H1 (cell line): ENCODE data around the gene AP2A1. TPM values are rescaled to one million over a fixed set of nuclear protein-coding genes. Genes with fewer than 3 reads are reported as not detected.

Source experiments
- CTCF ChIA-PET: fragments of 300-600 bp; sonication (Branson Sonifier 250); formaldehyde crosslinking; loops from one replicate; lab custom pipeline; 2021; ENCODE audit not compliant: partially characterized antibody; lab: Charles Lee
- POLR2A ChIA-PET: fragments of 300-600 bp; sonication (Branson Sonifier 250); formaldehyde crosslinking; loops from one replicate; lab custom pipeline; 2021; ENCODE audit warnings: inconsistent platforms; ENCODE audit not compliant: partially characterized antibody; lab: Charles Lee
- DNase-seq, 2 experiments: peaks; one replicate each; pipeline versions ENCODE4 v3.0.0 to v3.0.0-alpha.2; 2010 to 2022; ENCODE audit warnings: low spot score in 2 of 2, low read depth in 1 of 2, mixed read lengths in 1 of 2
- FAIRE-seq: peaks from 2 replicates; lab custom pipeline; 2011; peaks lifted over from hg19 to GRCh38; lab: Jason Lieb, UNC
- H2AFZ ChIP-seq: 2 replicates; pipeline ENCODE4 v1.8.1; 2012; ENCODE audit warnings: low read length, inconsistent platforms
- H2AK5ac ChIP-seq: 2 replicates; pipeline ENCODE4 v1.6.1; 2013; ENCODE audit warnings: low read depth, low read length
- H2BK120ac ChIP-seq: replicated peaks from 2 replicates; pipeline ENCODE3; 2013; ENCODE audit warnings: low read depth, low read length, inconsistent platforms
- H2BK12ac ChIP-seq: 2 replicates; pipeline ENCODE4 v1.6.1; 2013; ENCODE audit warnings: low read depth, low read length
- H2BK15ac ChIP-seq: 2 replicates; pipeline ENCODE4 v1.6.1; 2013; ENCODE audit warnings: low read length
- H2BK20ac ChIP-seq: 2 replicates; pipeline ENCODE4 v1.6.1; 2013; ENCODE audit warnings: low read length
- H2BK5ac ChIP-seq: 2 replicates; pipeline ENCODE4 v1.6.1; 2013; ENCODE audit warnings: low read depth, low read length
- H3K14ac ChIP-seq: 2 replicates; pipeline ENCODE4 v1.6.1; 2013; ENCODE audit warnings: inconsistent platforms; ENCODE audit not compliant: insufficient read length
- H3K18ac ChIP-seq: 2 replicates; pipeline ENCODE4 v1.6.1; 2013; ENCODE audit warnings: low read length; ENCODE audit errors: extremely low read depth
- H3K23ac ChIP-seq: 2 replicates; pipeline ENCODE4 v1.6.1; 2013; ENCODE audit warnings: inconsistent platforms; ENCODE audit not compliant: insufficient read length
- H3K23me2 ChIP-seq: 2 replicates; pipeline ENCODE4 v1.6.1; 2013; ENCODE audit warnings: low read depth, low read length
- H3K27ac ChIP-seq: 2 replicates; pipeline ENCODE4 v1.6.1; 2011; ENCODE audit warnings: low read depth, low read length, inconsistent platforms
- H3K27me3 ChIP-seq, 4 experiments: replicated peaks in 1 of 4; 1 replicate in 1 of 4; 2 replicates in 3 of 4; pipeline versions ENCODE4 v1.6.1 to v1.8.1; 2011 to 2013; ENCODE audit warnings: low read length in 3 of 4, mild to moderate bottlenecking in 3 of 4, inconsistent platforms in 2 of 4, mixed read lengths in 2 of 4, moderate library complexity in 1 of 4; ENCODE audit not compliant: control insufficient read depth in 3 of 4, insufficient read depth in 3 of 4; ENCODE audit errors: extremely low read depth in 1 of 4
- H3K36me3 ChIP-seq, 4 experiments: 2 replicates each; pipeline versions ENCODE4 v1.6.1 to v1.8.1; 2011 to 2013; ENCODE audit warnings: mild to moderate bottlenecking in 4 of 4, low read length in 3 of 4, moderate library complexity in 2 of 4, control low read depth in 1 of 4, inconsistent platforms in 1 of 4; ENCODE audit not compliant: insufficient read depth in 4 of 4, control insufficient read depth in 2 of 4
- H3K4ac ChIP-seq: replicated peaks from 2 replicates; pipeline ENCODE3; 2013; ENCODE audit warnings: low read length, low read depth, mixed read lengths, inconsistent platforms; ENCODE audit not compliant: insufficient read length
- H3K4me1 ChIP-seq, 4 experiments: replicated peaks in 1 of 4; 1 replicate in 1 of 4; 2 replicates in 3 of 4; pipeline versions ENCODE4 v1.6.1 to v1.8.1; 2011 to 2013; ENCODE audit warnings: low read length in 3 of 4, inconsistent platforms in 2 of 4, mixed read lengths in 1 of 4; ENCODE audit not compliant: insufficient read depth in 4 of 4, control insufficient read depth in 3 of 4
- H3K4me2 ChIP-seq, 2 experiments: 2 replicates each; pipeline versions ENCODE4 v1.6.1 to v1.8.1; 2011 to 2013; ENCODE audit warnings: low read depth in 2 of 2, low read length in 2 of 2, control low read depth in 1 of 2, inconsistent platforms in 1 of 2, mild to moderate bottlenecking in 1 of 2; ENCODE audit not compliant: insufficient read depth in 1 of 2
- H3K4me3 ChIP-seq, 4 experiments: fragments of 200-600, 300-600 bp in 1 of 4; sonication (generic), shearing (Covaris generic), sonication (Bioruptor Twin) in 1 of 4; 2 replicates each; pipeline versions ENCODE4 v1.5.1 to v1.8.1; 2011 to 2016; ENCODE audit warnings: low read length in 4 of 4, low read depth in 3 of 4, control low read depth in 2 of 4, inconsistent platforms in 2 of 4, mild to moderate bottlenecking in 2 of 4, mixed read lengths in 1 of 4, moderate library complexity in 1 of 4; ENCODE audit not compliant: insufficient read depth in 2 of 4; ENCODE audit errors: extremely low read depth in 1 of 4
- H3K56ac ChIP-seq: replicated peaks from 2 replicates; pipeline ENCODE3; 2013; ENCODE audit warnings: low read depth, mild to moderate bottlenecking, mixed read lengths, low read length, inconsistent platforms; ENCODE audit not compliant: insufficient read length
- H3K79me1 ChIP-seq: 2 replicates; pipeline ENCODE4 v1.6.1; 2013; ENCODE audit warnings: low read depth, low read length, control low read depth
- H3K79me2 ChIP-seq, 2 experiments: 2 replicates each; pipeline versions ENCODE4 v1.6.1 to v1.8.1; 2012 to 2013; ENCODE audit warnings: low read length in 2 of 2, mild to moderate bottlenecking in 2 of 2, inconsistent platforms in 1 of 2; ENCODE audit not compliant: insufficient read depth in 2 of 2, control insufficient read depth in 1 of 2
- H3K9ac ChIP-seq, 4 experiments: replicated peaks in 1 of 4; 1 replicate in 1 of 4; 2 replicates in 3 of 4; pipeline versions ENCODE4 v1.6.1 to v1.8.1; 2011 to 2013; ENCODE audit warnings: low read depth in 3 of 4, low read length in 3 of 4, control low read depth in 2 of 4, mild to moderate bottlenecking in 2 of 4, moderate library complexity in 2 of 4, inconsistent platforms in 1 of 4; ENCODE audit errors: extremely low read depth in 1 of 4
- H3K9me3 ChIP-seq, 2 experiments: 2 replicates each; pipeline versions ENCODE4 v1.6.1 to v1.8.1; 2012 to 2013; ENCODE audit warnings: mild to moderate bottlenecking in 2 of 2, moderate library complexity in 2 of 2, control low read depth in 1 of 2, inconsistent platforms in 1 of 2, low read depth in 1 of 2, low read length in 1 of 2, mixed read lengths in 1 of 2; ENCODE audit not compliant: insufficient read depth in 2 of 2
- H4K20me1 ChIP-seq, 2 experiments: replicated peaks in 1 of 2; 2 replicates each; pipeline versions ENCODE3 to v1.8.1; 2011 to 2013; ENCODE audit warnings: inconsistent platforms in 2 of 2, low read length in 2 of 2, mild to moderate bottlenecking in 1 of 2; ENCODE audit not compliant: insufficient read depth in 2 of 2, control insufficient read depth in 1 of 2
- H4K5ac ChIP-seq: 2 replicates; pipeline ENCODE4 v1.6.1; 2013; ENCODE audit warnings: low read length, low read depth, mixed read lengths, inconsistent platforms; ENCODE audit not compliant: insufficient read length
- H4K8ac ChIP-seq: 2 replicates; pipeline ENCODE4 v1.8.0; 2013; ENCODE audit warnings: mild to moderate bottlenecking, moderate library complexity, low read length, inconsistent platforms; ENCODE audit not compliant: insufficient read depth; ENCODE audit errors: extremely low read depth
- H4K91ac ChIP-seq: replicated peaks from 2 replicates; pipeline ENCODE3; 2013; ENCODE audit warnings: low read length, mixed read lengths, inconsistent platforms; ENCODE audit not compliant: insufficient read length
- BCL11A ChIP-seq, 2 experiments: IDR thresholded peaks; one replicate each; pipeline ENCODE4 v1.6.1; 2011; ENCODE audit warnings: low read depth in 2 of 2, low read length in 2 of 2, mild to moderate bottlenecking in 2 of 2
- CHD1 ChIP-seq: IDR thresholded peaks from 2 replicates; pipeline ENCODE4 v1.6.1; 2012; ENCODE audit warnings: low read depth, low read length, improper control_type of control experiment
- JUN ChIP-seq: IDR thresholded peaks from 2 replicates; pipeline ENCODE4 v1.6.1; 2011; ENCODE audit warnings: low read depth, mild to moderate bottlenecking, improper control_type of control experiment, low read length
- PHF8 ChIP-seq: fragments of 200-600 bp; sonication (generic); conservative IDR thresholded peaks from 2 replicates; pipeline ENCODE4 v1.7.1; 2012; ENCODE audit warnings: low read depth, mild to moderate bottlenecking, inconsistent platforms, low read length, moderate library complexity
- POU5F1 ChIP-seq: IDR thresholded peaks from 2 replicates; pipeline ENCODE4 v1.6.1; 2011; ENCODE audit warnings: low read depth, mild to moderate bottlenecking, low read length, moderate library complexity
- SIRT6 ChIP-seq: IDR thresholded peaks from one replicate; pipeline ENCODE4 v1.7.1; 2012; ENCODE audit warnings: low read length, inconsistent platforms
- SIX5 ChIP-seq: IDR thresholded peaks from 2 replicates; pipeline ENCODE4 v1.6.1; 2011; ENCODE audit warnings: mild to moderate bottlenecking, low read depth, low read length
- SRF ChIP-seq: IDR thresholded peaks from 2 replicates; pipeline ENCODE4 v1.6.1; 2011; ENCODE audit warnings: mild to moderate bottlenecking, low read depth, low read length, moderate library complexity
- SUZ12 ChIP-seq: fragments of 200-600 bp; sonication (generic); IDR thresholded peaks from 2 replicates; pipeline ENCODE4 v1.6.1; 2012; ENCODE audit warnings: mild to moderate bottlenecking, inconsistent platforms, low read length, moderate library complexity, mixed read lengths
- TBP ChIP-seq: IDR thresholded peaks from 2 replicates; pipeline ENCODE4 v1.6.1; 2011; ENCODE audit warnings: low read depth, low read length, improper control_type of control experiment
- TEAD4 ChIP-seq: IDR thresholded peaks from 2 replicates; pipeline ENCODE4 v1.6.1; 2012; ENCODE audit warnings: low read depth, low read length, inconsistent platforms, mixed read lengths
- WGBS, 2 experiments: shearing (Covaris generic) in 1 of 2; methylation state at CpG; one replicate each; pipeline versions ENCODE4 v1.1.6 to v1.1.7; 2013 to 2015; ENCODE audit warnings: low lambda C conversion rate in 2 of 2, mixed read lengths in 2 of 2, inconsistent platforms in 1 of 2, low coverage in 1 of 2, missing lambda C conversion rate in 1 of 2; ENCODE audit not compliant: insufficient replicate concordance in 2 of 2, insufficient coverage in 1 of 2, insufficient read length in 1 of 2; ENCODE audit errors: extremely low coverage in 1 of 2, missing lambda C conversion rate in 1 of 2; 5-methylcytosine and 5-hydroxymethylcytosine counted together
- polyA plus RNA-seq, 7 experiments: library from polyadenylated mRNA; depleted of rRNA in 3 of 7; stranded (reverse) in 5 of 7; unstranded in 2 of 7; fragments of >200 nt in 5 of 7; fragments of 200-250 nt in 2 of 7; gene quantifications; 1 replicate in 5 of 7; 2 replicates in 1 of 7; 4 replicates in 1 of 7; pipeline versions ENCODE4 v1.2.1 to v1.2.3, GENCODE V29; 2011 to 2013; ENCODE audit warnings: missing spikeins in 2 of 7, mixed read lengths in 2 of 7
- total RNA-seq: library from RNA; stranded (reverse); fragmentation: NEBNext Ultra II Directional; extraction: Animal tissue kit (Norgen Biotek cat#: 25700); gene quantifications from 2 replicates; pipeline ENCODE4 v1.2.1, GENCODE V29; 2021

AP2A1 gene
- total and polyA plus RNA-seq, 2 of the 8 experiments (the other 6 are each of a cell fraction or from before 2014, with no cell fraction given) = 105 to 106 TPM

DNA sequence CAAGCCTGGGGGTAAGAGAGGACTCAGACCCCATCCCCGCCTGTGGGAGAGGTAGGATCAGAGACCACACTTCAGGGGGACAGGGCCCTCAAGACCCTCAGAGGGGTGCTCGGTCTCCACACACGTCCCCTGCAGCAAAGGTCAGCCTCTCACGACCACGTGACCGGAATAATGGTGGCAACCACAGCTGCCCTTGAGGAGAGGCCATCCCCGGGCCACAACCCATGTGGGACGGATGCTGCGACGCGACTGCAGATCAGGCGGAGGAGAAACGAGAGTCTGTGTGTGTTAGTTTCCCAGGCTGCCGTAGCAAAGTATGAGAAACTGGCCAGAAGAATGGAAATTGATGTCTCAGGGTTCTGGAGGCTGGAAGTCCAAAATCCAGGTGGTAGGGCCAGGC lies 60.2 kb downstream of the AP2A1 start:
- H3K79me2 ChIP-seq = peaks cover 0 to 27% of the 10 kb centered on the region in 2 experiments; a peak in 3 of 4 replicates
- H3K9ac ChIP-seq = no peak overlapping the region
- CTCF ChIA-PET = no interaction called here

More for the DNA sequence above, 60.2 kb downstream of the AP2A1 start:
- peaks cover 3 to 22% (median 11%) of the 10 kb centered on the region in 4 experiments; a peak in 5 of 8 replicates for H3K36me3 ChIP-seq
- no peak for DNase-seq
- H3K27me3 ChIP-seq = no peaks in the 10 kb centered on the region
- H3K4ac ChIP-seq = no peak overlapping the region
- H4K8ac ChIP-seq = no peak overlapping the region; the same call in 1 of the 2 replicates
- H3K14ac ChIP-seq = no peak overlapping the region
- H2BK12ac ChIP-seq = no peak overlapping the region
- H3K23me2 ChIP-seq = no peaks in the 10 kb centered on the region
- H3K9me3 ChIP-seq = no peaks in the 10 kb centered on the region
- H2BK120ac ChIP-seq = no peak overlapping the region
- H3K56ac ChIP-seq = no peak overlapping the region
- peaks cover 16% of the 10 kb centered on the region for H3K79me1 ChIP-seq
- no peak overlapping the region for H4K91ac ChIP-seq
- no peak overlapping the region for H3K4me2 ChIP-seq
- no peak overlapping the region for H2AK5ac ChIP-seq
- H2BK15ac ChIP-seq = no peak overlapping the region
- no peak overlapping the region for H4K5ac ChIP-seq
- no peak overlapping the region for H2BK20ac ChIP-seq
- 93% methylated on average over 14 of the region's 14 CpGs; no CpG with 5 or more reads in 1 of the 2 experiments for WGBS, 2 experiments
- no peak overlapping the region for H2BK5ac ChIP-seq
- POLR2A ChIA-PET = interaction anchor here (2.5 to 3.1 kb wide), 2 partner anchors 8 to 25 kb away, joined by 7 to 10 read pairs; no protein-coding TSS in a partner anchor
- H3K4me3 ChIP-seq = no peak overlapping the region
- H2AFZ ChIP-seq = no peak overlapping the region
- H4K20me1 ChIP-seq = peaks cover 10 to 19% of the 10 kb centered on the region in 2 experiments
- H3K27ac ChIP-seq = no peak overlapping the region
- no peak for TF ChIP-seq SIRT6
- TF ChIP-seq POU5F1 = no peak
- no peak for TF ChIP-seq SIX5
- TF ChIP-seq SUZ12 = no peak
- TF ChIP-seq CHD1 = no peak
- TF ChIP-seq PHF8 = no peak
- TF ChIP-seq SRF = no peak
- TF ChIP-seq TBP = no peak
- no peak for TF ChIP-seq JUN
- TF ChIP-seq TEAD4 = no peak
- no peak for TF ChIP-seq BCL11A (IDR thresholded peaks at IDR 0.05; ENCODE audit: low read depth in 2 of 2, low read length in 2 of 2)
- H3K18ac ChIP-seq = no peak overlapping the region
- H3K23ac ChIP-seq = no peak overlapping the region
- FAIRE-seq = no peak
- no peaks in the 10 kb centered on the region for H3K4me1 ChIP-seq
